ENCODE results near the gene ZCCHC2.

The ZCCHC2 gene

DNA sequence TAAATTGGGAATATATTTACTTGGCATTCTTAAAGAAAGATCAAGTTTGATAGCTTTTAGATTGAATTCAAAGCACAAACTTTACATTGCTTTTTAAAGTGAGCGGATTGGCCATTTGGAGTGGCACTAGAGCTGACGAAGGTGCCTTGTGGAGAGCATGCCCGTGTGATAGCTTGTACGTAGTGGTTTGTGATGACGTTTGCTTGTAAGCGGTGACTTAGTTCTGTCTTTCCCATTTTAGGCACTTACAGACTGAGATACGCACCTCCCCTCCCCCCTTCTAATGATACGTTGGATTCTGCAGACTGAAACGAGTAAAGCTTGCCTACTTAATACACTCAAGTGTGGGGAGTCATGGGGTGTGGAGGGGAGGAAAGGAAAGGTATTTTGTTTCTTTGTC lies 53.4 kb downstream of the ZCCHC2 start:
- TF ChIP-seq, protein P1, sequence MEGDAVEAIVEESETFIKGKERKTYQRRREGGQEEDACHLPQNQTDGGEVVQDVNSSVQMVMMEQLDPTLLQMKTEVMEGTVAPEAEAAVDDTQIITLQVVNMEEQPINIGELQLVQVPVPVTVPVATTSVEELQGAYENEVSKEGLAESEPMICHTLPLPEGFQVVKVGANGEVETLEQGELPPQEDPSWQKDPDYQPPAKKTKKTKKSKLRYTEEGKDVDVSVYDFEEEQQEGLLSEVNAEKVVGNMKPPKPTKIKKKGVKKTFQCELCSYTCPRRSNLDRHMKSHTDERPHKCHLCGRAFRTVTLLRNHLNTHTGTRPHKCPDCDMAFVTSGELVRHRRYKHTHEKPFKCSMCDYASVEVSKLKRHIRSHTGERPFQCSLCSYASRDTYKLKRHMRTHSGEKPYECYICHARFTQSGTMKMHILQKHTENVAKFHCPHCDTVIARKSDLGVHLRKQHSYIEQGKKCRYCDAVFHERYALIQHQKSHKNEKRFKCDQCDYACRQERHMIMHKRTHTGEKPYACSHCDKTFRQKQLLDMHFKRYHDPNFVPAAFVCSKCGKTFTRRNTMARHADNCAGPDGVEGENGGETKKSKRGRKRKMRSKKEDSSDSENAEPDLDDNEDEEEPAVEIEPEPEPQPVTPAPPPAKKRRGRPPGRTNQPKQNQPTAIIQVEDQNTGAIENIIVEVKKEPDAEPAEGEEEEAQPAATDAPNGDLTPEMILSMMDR (IDR thresholded peaks at IDR 0.05), result no peak
- no peak for DNase-seq

DNA sequence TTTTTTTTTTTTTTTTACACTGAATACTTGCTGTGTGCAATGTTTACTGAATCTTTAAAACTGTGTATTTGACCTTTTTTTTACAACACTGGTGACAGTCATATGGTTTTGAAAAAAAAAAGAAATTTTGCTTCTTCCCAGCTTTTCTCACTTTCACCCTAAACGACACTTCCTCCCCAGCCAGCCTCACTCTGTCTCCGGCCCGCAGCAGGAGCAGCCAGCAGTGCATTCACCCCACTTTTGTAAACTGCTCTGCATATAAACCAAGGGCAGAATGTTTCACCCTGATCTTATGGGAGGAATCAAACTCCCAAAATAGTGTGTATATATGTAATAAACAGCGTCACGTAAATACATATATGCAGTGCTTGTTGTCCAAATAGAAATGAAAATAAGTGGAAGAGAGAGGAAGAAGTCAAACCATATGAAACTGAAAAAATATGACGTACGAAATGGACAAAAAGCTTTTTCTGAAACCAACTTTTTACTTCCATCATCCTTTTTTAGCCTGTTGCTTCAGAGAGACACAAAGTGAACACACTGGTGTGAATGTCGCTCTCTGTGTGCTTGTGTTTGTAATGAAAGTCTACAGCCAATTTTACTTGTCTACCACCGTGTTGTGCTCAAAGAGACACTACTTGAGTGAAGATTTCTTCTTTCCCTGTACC lies 54.2 kb downstream of the ZCCHC2 start:
- no peak for DNase-seq
- Histone ChIP-seq H3K27me3 (no peaks in the 10 kb centered on the region), H3K4me1 (peaks cover 0 to 6% (median 2%) of the 10 kb centered on the region in 4 donors), H3K4me3 (no peak overlapping the region), H3K36me3 (peaks cover 20 to 67% (median 43%) of the 10 kb centered on the region in 3 donors), H3K9me3 (no peaks in the 10 kb centered on the region), H3K27ac (no peak overlapping the region)
- TF ChIP-seq, protein P1 (IDR thresholded peaks at IDR 0.05), result no peak
- intact Hi-C loops (cut with DNase I; ENCODE audit: low total_unique reads), result loop anchor here (5.0 kb wide), 1 partner anchor 150 kb away; no protein-coding TSS in a partner anchor

More for the DNA sequence above, 53.4 kb downstream of the ZCCHC2 start:
- Histone ChIP-seq H3K4me1 (peaks cover 0 to 6% (median 2%) of the 10 kb centered on the region in 4 donors), H3K27ac (no peak overlapping the region), H3K27me3 (no peaks in the 10 kb centered on the region), H3K36me3 (peaks cover 23 to 74% (median 48%) of the 10 kb centered on the region in 3 donors), H3K9me3 (no peaks in the 10 kb centered on the region), H3K4me3 (no peak overlapping the region)
- intact Hi-C loops (cut with DNase I; ENCODE audit: low total_unique reads), result loop anchor here (5.0 kb wide), 1 partner anchor 149 kb away; no protein-coding TSS in a partner anchor

DNA sequence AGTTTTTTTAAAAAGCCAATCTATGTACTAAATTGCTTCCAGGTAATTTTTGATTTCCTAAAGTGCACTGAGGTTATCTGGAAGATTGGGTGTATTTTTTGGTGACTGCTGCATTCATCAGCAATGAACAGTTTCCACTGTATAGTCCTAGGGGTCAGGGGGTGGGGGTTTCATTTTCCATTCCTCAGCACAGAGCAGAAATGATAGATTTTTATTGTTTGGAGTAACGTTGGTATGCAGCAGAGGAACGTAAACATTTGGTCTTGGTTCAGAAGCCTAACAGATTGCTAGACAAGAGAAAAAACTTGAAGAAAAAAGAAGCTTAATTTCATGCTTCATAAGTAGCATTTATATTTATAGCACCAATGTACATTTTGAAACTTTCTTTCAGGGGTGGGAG lies 54.9 kb downstream of the ZCCHC2 start:
- intact Hi-C loops (cut with DNase I; ENCODE audit: low total_unique reads), result loop anchor here (5.0 kb wide), 1 partner anchor 150 kb away; no protein-coding TSS in a partner anchor
- peaks cover 0 to 6% (median 2%) of the 10 kb centered on the region in 4 donors for H3K4me1 ChIP-seq
- TF ChIP-seq, protein P1 (IDR thresholded peaks at IDR 0.05), result no peak

DNA sequence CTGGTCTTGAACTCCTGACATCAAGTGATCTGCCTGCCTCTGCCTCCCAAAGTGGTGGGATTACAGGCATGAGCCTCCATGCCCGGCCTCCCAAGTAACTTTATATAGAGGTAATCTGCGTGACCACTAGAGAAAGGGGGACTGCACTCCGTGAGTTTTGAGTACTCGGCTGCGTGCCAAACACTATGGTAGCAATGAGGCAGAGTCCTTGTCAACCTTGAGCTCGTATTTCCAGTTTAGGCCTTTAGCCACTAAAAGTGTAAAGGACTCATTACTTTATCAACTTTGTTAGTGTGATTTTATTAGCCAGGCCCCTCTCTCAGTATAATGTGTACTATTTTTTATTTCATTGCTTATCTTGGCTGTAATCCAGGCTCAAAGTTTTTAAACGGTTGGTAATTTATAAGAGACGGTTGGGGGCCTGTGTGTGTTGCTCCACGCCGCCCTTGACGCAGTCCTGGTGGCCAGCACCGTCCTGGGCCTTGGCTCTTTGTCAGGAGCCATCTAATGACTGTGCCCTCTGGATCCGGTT lies 56.2 kb downstream of the ZCCHC2 start:
- no peak for DNase-seq
- Histone ChIP-seq H3K4me1 (peaks cover 0 to 9% (median 5%) of the 10 kb centered on the region in 4 donors), H3K36me3 (peaks cover 19 to 50% (median 44%) of the 10 kb centered on the region in 3 donors), H3K27me3 (no peaks in the 10 kb centered on the region), H3K4me3 (no peak overlapping the region), H3K27ac (no peak overlapping the region), H3K9me3 (no peaks in the 10 kb centered on the region)
- TF ChIP-seq, protein P1 (IDR thresholded peaks at IDR 0.05), result no peak
- intact Hi-C loops (cut with DNase I; ENCODE audit: low total_unique reads), result loop anchor here (5.0 kb wide), 1 partner anchor 152 kb away; no protein-coding TSS in a partner anchor

More for the DNA sequence above, 54.9 kb downstream of the ZCCHC2 start:
- Histone ChIP-seq H3K4me3 (no peak overlapping the region), H3K9me3 (no peaks in the 10 kb centered on the region), H3K27me3 (no peaks in the 10 kb centered on the region), H3K36me3 (peaks cover 20 to 59% (median 46%) of the 10 kb centered on the region in 3 donors), H3K27ac (no peak overlapping the region)
- DNase-seq, result no peak

DNA sequence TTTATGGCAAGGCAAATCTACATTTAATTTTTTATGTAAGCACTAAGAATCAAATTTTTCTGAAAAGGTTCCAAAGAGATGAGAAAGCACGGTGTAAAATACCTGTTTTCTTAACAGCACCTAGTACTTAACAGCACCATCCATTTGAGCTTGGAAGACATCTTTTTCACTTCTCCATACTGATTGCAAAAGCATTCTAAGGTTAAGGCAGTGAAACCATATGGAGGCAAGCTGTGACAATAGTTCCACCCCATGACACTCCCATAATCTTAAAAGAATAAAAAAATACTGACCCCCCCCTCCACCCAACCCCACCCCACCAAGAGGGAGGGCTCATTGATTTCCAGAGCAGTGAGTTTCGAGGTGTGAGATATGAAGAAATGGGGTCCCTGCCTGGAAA lies 60.6 kb downstream of the ZCCHC2 start:
- intact Hi-C loops (cut with DNase I; ENCODE audit: low total_unique reads), result loop anchor here (5.0 to 10.0 kb wide), 4 partner anchors 49 to 399 kb away; partner anchors contain the start of genes PHLPP1, PIGN and RELCH
- Histone ChIP-seq H3K36me3 (peaks cover 0 to 25% (median 12%) of the 10 kb centered on the region in 3 donors), H3K4me3 (no peak overlapping the region), H3K4me1 (peaks cover 0 to 24% (median 10%) of the 10 kb centered on the region in 4 donors), H3K9me3 (no peaks in the 10 kb centered on the region), H3K27ac (no peak overlapping the region), H3K27me3 (no peaks in the 10 kb centered on the region)
- TF ChIP-seq, protein P1 (IDR thresholded peaks at IDR 0.05), result no peak
- DNase-seq, result no peak

Measured in tibial artery (tissue), 4 donors.